NK-92 treated with Interleukin-12 subunit alpha and Interleukin-12 subunit beta, amount 100 ng/mL, for 24 hours (cell line): ENCODE measurements around the gene ARHGEF35.
"Not testable (repeated sequence)": the region's sequence is repeated elsewhere in the genome, so short reads cannot be mapped to it uniquely, and the experiment has no call there.

Source experiments
- DNase-seq: peaks from one replicate; lab custom pipeline; 2025; lab: John Stamatoyannopoulos, UW

The ARHGEF35 gene

GRCh38 chr7:144195212-144195872, at the start of gene ARHGEF35:
Gene ARHGEF35, minus strand, starts transcription at chr7:144195833. Its CDS starts 7,450 bp downstream, at chr7:144188383.
- DNase-seq, result not testable (repeated sequence)

DNA sequence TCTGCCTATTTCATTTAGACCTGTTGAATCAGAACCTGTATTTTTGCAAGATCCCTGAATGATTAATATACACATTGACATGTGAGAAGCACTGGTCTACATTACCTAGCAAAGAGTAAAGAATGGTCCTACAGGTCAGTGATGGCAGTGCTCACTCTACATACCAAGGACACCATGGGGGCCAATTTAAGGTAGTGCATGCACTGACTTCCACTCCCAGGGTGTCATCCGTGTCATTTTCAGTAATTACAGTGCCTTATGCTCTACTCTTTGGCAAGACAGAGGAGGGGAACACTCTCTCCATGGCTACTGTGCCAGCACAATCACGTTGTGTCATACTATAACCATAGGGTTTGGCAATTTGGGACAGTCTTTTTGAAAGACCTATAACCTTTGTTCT, 49.7 kb upstream of the ARHGEF35 start:
- not testable (repeated sequence) for DNase-seq

- not testable (repeated sequence) for DNase-seq
Observed at GRCh38 chr7:144239365-144239764, 43.7 kb upstream of the ARHGEF35 start, which contains the start of gene OR2A42. Gene OR2A42, minus strand, starts transcription at chr7:144239605. Its CDS starts 6,762 bp downstream, at chr7:144232843.

GRCh38 chr7:144238530-144239082, 43.0 kb upstream of the ARHGEF35 start:
- not testable (repeated sequence) for DNase-seq

- DNase-seq, result not testable (repeated sequence)
Observed at GRCh38 chr7:144233039-144233438, 37.4 kb upstream of the ARHGEF35 start.

DNA sequence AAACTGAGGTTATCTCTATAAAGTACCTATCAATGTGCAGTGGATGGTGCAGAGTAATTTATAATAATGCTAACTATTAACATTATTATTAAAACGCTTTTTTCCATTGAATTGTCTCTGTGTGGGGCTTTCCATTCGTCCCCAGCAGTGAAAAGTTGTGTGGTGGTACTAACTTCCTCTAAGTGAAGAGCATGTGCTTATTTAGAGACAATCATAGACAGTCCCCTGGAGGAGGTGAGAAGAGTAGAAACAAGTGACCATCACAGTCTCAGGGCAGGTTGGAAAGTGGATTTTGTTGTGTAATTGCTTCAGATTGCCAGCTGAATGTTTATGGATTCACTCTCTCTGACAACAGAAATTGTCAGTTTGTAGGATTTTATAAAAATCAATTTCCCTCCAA, 35.4 kb upstream of the ARHGEF35 start:
- DNase-seq, result not testable (repeated sequence)

DNA sequence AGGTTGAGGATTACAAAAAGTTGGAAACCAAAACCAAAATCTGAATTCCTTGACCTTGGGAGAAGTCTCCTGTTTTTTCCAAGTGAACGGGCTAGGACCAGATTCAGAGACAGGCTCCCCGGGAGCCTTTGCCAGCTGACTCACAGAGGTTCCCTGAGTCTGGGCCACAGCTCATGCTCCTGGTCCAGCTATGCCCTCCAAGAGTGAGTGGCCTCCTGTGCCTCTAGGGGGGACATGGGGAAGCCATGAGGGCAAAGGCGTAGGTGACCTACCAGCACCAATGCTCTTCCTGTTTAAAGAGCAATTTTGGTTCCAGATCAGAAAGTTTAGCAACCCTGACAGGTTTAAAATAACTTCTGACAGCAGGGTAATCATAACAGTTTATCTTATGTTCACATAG, 33.2 kb upstream of the ARHGEF35 start:
- DNase-seq, result not testable (repeated sequence)

- DNase-seq, result not testable (repeated sequence)
Observed at GRCh38 chr7:144226866-144227265, 31.2 kb upstream of the ARHGEF35 start.

- not testable (repeated sequence) for DNase-seq
Observed at GRCh38 chr7:144223675-144224074, 28.0 kb upstream of the ARHGEF35 start.

DNA sequence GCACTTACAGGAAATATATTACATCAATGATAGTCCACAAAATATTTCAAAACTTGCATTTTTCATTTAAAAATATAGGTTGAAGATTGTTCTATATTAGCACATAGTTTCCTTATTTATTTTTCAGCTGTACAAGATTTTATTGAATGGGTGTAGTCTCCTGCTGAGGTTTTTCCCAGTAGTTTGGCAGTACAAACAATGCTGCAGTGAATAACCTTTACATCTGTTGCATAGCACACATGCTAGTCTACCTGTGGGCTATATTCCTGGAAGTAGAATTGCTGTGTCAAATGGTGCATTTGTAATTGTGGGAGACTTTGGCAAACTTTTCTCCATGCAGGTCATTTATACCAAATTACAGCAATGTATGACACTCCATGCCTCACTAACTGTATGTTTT, 24.9 kb upstream of the ARHGEF35 start:
- not testable (repeated sequence) for DNase-seq

- DNase-seq, result not testable (repeated sequence)
Observed at GRCh38 chr7:144219149-144219548, 23.5 kb upstream of the ARHGEF35 start.

DNA sequence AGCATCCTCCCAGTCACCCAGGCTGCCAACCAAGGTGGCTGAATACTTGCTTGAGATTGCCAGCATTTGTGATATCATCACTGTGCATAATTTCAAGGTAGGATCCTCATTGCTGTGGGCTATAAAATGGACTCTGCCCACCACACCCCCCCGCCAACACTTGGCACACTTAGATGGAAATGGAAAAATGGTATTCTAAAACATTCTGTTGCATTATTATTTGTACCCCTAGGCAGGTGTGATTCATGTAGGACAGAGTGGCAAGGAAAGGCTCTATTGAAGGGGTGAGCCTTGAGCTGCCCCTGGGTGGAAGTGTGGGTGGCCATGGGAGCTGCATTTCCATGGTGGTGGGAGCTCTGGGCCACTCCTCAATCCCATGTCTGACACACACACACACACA, 22.9 kb upstream of the ARHGEF35 start:
- not testable (repeated sequence) for DNase-seq

DNA sequence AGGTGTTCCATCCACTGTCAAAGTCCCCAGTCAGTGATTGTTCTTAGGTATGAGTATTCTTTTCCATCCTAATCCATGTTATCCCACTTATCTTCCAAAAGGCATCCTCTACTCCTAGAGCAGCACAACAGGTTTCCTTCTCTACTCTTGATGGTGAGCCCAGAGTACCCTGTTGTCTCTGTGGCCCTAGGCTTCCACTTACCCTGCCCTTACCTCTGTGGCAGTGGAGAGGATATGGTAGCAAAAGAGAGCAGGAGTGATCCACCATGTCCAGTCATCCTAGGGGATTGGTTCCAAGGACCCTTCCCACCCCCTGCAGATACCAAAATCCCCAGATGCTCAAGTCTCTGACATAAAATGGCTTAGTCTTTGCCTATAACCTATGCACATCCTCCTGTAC, 21.6 kb upstream of the ARHGEF35 start:
- not testable (repeated sequence) for DNase-seq

GRCh38 chr7:144205306-144205705, 9.7 kb upstream of the ARHGEF35 start:
- not testable (repeated sequence) for DNase-seq

DNA sequence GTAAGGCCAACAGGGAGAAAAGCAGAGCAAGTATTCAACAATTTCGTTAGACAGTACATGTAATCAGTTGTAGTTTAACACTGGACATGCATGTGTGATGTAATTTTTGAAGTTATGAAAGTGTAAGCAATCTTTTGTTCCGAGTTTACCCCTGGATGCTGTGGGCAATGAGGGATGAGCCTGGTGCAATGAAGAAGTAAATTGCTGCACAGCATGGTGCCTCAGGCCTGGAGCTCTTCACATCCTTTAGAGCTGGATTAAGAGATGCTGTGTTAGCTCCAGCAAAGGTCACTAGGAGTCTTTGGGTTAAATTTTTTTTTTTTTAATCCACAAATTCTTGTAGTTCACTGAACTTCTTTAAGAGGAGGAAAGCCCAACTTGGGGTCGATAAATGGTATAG, 7.5 kb upstream of the ARHGEF35 start:
- DNase-seq, result not testable (repeated sequence)

DNA sequence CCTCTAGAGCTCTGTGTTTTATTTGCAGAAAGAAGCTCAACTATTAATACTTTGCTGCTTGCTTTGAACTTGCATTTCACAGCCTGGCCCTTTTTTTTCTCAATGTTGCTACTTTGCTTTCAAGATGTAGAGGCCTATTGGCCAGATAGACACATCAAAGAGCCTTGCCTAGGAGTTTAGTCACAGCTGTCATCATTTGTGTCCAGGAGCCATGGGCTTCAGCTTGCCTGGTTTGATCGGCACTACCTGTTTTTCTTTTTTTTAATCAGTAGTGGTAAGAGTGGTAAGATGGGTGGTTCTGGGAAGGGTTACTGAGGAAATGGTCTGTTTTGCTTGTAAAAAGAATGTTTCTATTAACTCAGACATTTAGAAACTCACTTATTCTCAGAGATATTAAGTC, 6.3 kb upstream of the ARHGEF35 start:
- DNase-seq, result not testable (repeated sequence)

GRCh38 chr7:144198934-144199333, 3.3 kb upstream of the ARHGEF35 start:
- not testable (repeated sequence) for DNase-seq

DNA sequence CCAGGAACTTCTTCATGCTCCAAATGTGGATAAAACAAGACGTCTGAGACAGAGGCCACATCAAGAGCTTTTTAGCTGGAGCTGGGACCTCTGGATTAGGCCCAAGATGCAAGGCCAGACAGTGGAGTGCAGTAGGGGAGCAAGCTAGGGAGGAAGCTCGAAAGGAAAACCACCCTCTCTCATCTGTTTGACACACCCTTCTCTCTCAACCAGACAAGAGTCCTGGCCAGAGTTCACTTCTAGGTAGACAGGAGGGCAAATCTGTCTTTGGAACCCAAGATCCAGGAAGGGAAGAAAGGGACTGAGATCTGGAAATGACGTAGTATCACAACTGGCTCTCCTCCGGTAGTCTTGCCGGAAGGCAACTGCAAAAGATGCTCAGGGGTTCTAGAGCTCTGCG, 1.2 kb downstream of the ARHGEF35 start:
- DNase-seq, result not testable (repeated sequence)

DNA sequence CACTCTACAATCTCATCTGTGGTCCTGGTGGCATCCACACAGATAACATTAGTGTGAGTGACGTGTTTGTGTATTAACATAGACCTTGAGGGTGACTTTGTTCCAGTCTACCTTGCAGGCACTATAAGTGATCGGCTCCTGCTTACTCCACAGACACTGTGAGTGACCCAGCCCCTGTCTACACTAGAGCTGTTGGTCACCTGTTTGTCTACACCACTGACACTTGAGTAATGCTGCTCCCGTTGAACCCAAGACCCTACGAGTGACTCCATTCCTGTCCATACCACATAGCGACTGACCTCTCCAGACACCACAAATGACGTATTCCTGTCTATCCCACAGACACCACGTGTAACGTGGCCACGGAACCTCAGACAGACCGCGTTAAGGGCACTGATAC, 1.9 kb downstream of the ARHGEF35 start:
- DNase-seq, result not testable (repeated sequence)

DNA sequence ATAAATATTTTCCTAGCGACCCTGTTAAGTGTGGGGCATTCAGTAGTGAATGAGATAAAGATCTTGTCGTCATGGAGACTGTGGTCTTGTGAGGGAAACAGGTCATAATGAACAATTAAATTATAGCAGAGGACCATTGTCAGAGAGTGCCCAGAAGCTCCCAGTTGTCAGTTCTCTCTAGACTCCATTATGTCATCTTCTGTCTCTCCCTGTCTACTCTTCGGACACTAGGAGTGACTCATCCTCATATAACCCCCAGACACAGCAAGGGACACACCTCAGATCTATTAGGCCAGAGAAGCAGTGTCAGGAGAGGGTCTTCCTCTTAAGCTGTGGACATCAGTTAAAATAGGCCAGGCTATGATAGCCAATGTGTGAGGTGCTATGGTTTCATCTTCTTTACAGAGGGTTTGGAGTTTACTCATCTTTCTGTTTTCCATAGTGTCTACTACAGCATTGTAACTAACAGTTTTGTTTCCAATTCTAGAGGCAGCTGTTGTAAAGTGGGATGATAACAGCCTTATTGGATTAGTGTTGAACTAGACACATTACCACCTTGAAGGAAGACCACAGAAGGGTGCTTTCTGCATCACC, 7.0 kb downstream of the ARHGEF35 start:
- not testable (repeated sequence) for DNase-seq

- DNase-seq, result not testable (repeated sequence)
Observed at GRCh38 chr7:144187848-144188247, 7.8 kb downstream of the ARHGEF35 start.

- DNase-seq, result not testable (repeated sequence)
Observed at GRCh38 chr7:144183166-144183565, 12.5 kb downstream of the ARHGEF35 start, which contains the start of gene CTAGE4. Gene CTAGE4, plus strand, starts transcription at chr7:144183466. Its CDS starts 38 bp downstream, at chr7:144183504.

DNA sequence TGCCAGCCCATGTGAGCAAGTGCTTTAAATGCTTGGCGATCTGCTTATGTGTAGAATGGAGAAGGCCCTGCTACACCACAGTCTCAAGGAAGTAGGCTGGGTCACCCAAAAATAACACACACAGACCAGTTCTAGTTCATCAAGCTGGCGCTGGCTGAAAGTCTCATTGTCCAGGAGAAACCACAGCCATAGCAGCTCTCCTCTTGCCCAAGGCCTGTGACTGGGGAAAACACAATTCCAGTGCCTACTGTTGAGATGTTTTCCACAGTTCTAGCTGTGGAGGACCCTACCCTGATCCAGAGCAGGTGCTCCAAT, 16.5 kb downstream of the ARHGEF35 start:
- DNase-seq, result not testable (repeated sequence)
